ENCODE measurements around the gene ROBO2.
"Not testable (repeated sequence)": the region's sequence is repeated elsewhere in the genome, so short reads cannot be mapped to it uniquely, and the experiment has no call there.

The ROBO2 gene

GRCh38 chr3:77404871-77405270, 365.0 kb downstream of the ROBO2 start:
- Histone ChIP-seq H3K9ac (ENCODE audit: low read length) (no peak overlapping the region), H4K12ac (ENCODE audit: low read depth, low read length) (no peak overlapping the region), H2AFZ (ENCODE audit: insufficient read depth, low read length, poor library complexity) (no peak overlapping the region), H3K4ac (ENCODE audit: low read depth, low read length) (no peak overlapping the region), H2BK12ac (ENCODE audit: low read length) (no peak overlapping the region), H3K18ac (ENCODE audit: low read length) (no peak overlapping the region), H3K79me1 (ENCODE audit: low read length) (no peaks in the 10 kb centered on the region), H2BK5ac (ENCODE audit: low read depth, low read length, poor library complexity) (no peak overlapping the region), H3K36me3 (ENCODE audit: control insufficient read depth in 1 of 2, insufficient read depth in 2 of 2, low read length in 2 of 2) (no peaks in the 10 kb centered on the region), H4K8ac (ENCODE audit: low read depth, low read length) (no peak overlapping the region), H3K79me2 (ENCODE audit: control insufficient read depth, insufficient read depth, low read length, poor library complexity) (no peaks in the 10 kb centered on the region), H3K27ac (ENCODE audit: low read depth, low read length) (no peak overlapping the region), H3K4me2 (ENCODE audit: low read length) (no peak overlapping the region), H3K4me3 (ENCODE audit: low read depth, low read length) (no peak overlapping the region), H4K91ac (ENCODE audit: low read depth, low read length) (no peak overlapping the region), H3K4me1 (ENCODE audit: control insufficient read depth in 1 of 2, insufficient read depth in 2 of 2, low read length in 2 of 2) (no peaks in the 10 kb centered on the region), H2BK120ac (ENCODE audit: insufficient read depth, low read length, poor library complexity) (no peak overlapping the region), H3K9me3 (ENCODE audit: insufficient read depth, low read depth, low read length) (no peaks in the 10 kb centered on the region), H3K27me3 (ENCODE audit: insufficient read depth, low read length) (no peaks in the 10 kb centered on the region), H3K23ac (ENCODE audit: low read length) (no peak overlapping the region), H2AK5ac (ENCODE audit: low read length) (no peak overlapping the region), H3K14ac (ENCODE audit: low read length) (no peak overlapping the region)
- no CpG with 5 or more reads among the region's 1 CpG for WGBS (ENCODE audit: extremely low coverage, insufficient coverage, insufficient read length)
- no peak for DNase-seq

DNA sequence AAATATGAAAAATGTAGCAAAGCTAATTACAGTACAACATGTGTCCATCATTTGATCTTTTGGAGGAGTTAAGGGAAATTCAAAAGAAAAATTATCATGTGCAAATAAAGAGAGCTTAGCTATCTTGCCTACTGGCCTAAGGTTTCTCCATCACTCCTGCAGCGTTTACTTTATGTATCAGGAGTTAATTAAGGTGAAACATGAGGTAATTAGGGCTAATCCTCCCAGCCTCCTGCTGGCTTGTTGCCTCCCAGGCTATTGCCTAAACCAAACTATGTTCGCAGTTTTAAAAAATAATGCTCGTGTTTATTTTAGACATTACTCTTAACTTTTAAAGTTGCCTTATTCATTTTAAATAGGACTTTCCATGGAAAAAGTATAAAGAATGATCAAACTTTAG, 367.5 kb downstream of the ROBO2 start:
- Histone ChIP-seq H3K27me3 (ENCODE audit: insufficient read depth, low read length) (no peaks in the 10 kb centered on the region), H2BK120ac (ENCODE audit: insufficient read depth, low read length, poor library complexity) (no peak overlapping the region), H3K9me3 (ENCODE audit: insufficient read depth, low read depth, low read length) (no peaks in the 10 kb centered on the region), H3K14ac (ENCODE audit: low read length) (no peak overlapping the region), H4K12ac (ENCODE audit: low read depth, low read length) (no peak overlapping the region), H2AK5ac (ENCODE audit: low read length) (no peak overlapping the region), H4K8ac (ENCODE audit: low read depth, low read length) (no peak overlapping the region), H4K91ac (ENCODE audit: low read depth, low read length) (no peak overlapping the region), H3K4me1 (ENCODE audit: control insufficient read depth in 1 of 2, insufficient read depth in 2 of 2, low read length in 2 of 2) (peaks cover 0 to 2% of the 10 kb centered on the region in 2 experiments), H3K27ac (ENCODE audit: low read depth, low read length) (no peak overlapping the region), H3K4me2 (ENCODE audit: low read length) (no peak overlapping the region), H2AFZ (ENCODE audit: insufficient read depth, low read length, poor library complexity) (no peak overlapping the region), H3K23ac (ENCODE audit: low read length) (no peak overlapping the region), H2BK12ac (ENCODE audit: low read length) (no peak overlapping the region), H3K36me3 (ENCODE audit: control insufficient read depth in 1 of 2, insufficient read depth in 2 of 2, low read length in 2 of 2) (no peaks in the 10 kb centered on the region), H3K18ac (ENCODE audit: low read length) (no peak overlapping the region), H3K4me3 (ENCODE audit: low read depth, low read length) (no peak overlapping the region), H3K9ac (ENCODE audit: low read length) (no peak overlapping the region), H3K4ac (ENCODE audit: low read depth, low read length) (no peak overlapping the region), H3K79me1 (ENCODE audit: low read length) (no peaks in the 10 kb centered on the region), H2BK5ac (ENCODE audit: low read depth, low read length, poor library complexity) (no peak overlapping the region), H3K79me2 (ENCODE audit: control insufficient read depth, insufficient read depth, low read length, poor library complexity) (no peaks in the 10 kb centered on the region)
- no peak for DNase-seq
- no CpG with 5 or more reads among the region's 3 CpGs for WGBS (ENCODE audit: extremely low coverage, insufficient coverage, insufficient read length)

- H3K79me2 ChIP-seq (ENCODE audit: control insufficient read depth, insufficient read depth, low read length, poor library complexity); H2AFZ ChIP-seq (ENCODE audit: insufficient read depth, low read length, poor library complexity); H4K12ac ChIP-seq (ENCODE audit: low read depth, low read length); H3K9me3 ChIP-seq (ENCODE audit: insufficient read depth, low read depth, low read length); H3K27me3 ChIP-seq (ENCODE audit: insufficient read depth, low read length); H2BK12ac ChIP-seq (ENCODE audit: low read length); H3K4me3 ChIP-seq (ENCODE audit: low read depth, low read length); H3K23ac ChIP-seq (ENCODE audit: low read length); H3K9ac ChIP-seq (ENCODE audit: low read length); H3K4me2 ChIP-seq (ENCODE audit: low read length); H3K27ac ChIP-seq (ENCODE audit: low read depth, low read length); DNase-seq; H2BK120ac ChIP-seq (ENCODE audit: insufficient read depth, low read length, poor library complexity); H3K4me1 ChIP-seq (ENCODE audit: control insufficient read depth in 1 of 2, insufficient read depth in 2 of 2, low read length in 2 of 2); H3K4ac ChIP-seq (ENCODE audit: low read depth, low read length); H4K91ac ChIP-seq (ENCODE audit: low read depth, low read length); H3K18ac ChIP-seq (ENCODE audit: low read length); H2AK5ac ChIP-seq (ENCODE audit: low read length); H3K79me1 ChIP-seq (ENCODE audit: low read length); H3K14ac ChIP-seq (ENCODE audit: low read length); H3K36me3 ChIP-seq (ENCODE audit: control insufficient read depth in 1 of 2, insufficient read depth in 2 of 2, low read length in 2 of 2); H2BK5ac ChIP-seq (ENCODE audit: low read depth, low read length, poor library complexity); H4K8ac ChIP-seq (ENCODE audit: low read depth, low read length): not testable (repeated sequence)
- WGBS (ENCODE audit: extremely low coverage, insufficient coverage, insufficient read length) = no CpG with 5 or more reads among the region's 1 CpG
Observed at GRCh38 chr3:77410334-77410733, 370.4 kb downstream of the ROBO2 start.

DNA sequence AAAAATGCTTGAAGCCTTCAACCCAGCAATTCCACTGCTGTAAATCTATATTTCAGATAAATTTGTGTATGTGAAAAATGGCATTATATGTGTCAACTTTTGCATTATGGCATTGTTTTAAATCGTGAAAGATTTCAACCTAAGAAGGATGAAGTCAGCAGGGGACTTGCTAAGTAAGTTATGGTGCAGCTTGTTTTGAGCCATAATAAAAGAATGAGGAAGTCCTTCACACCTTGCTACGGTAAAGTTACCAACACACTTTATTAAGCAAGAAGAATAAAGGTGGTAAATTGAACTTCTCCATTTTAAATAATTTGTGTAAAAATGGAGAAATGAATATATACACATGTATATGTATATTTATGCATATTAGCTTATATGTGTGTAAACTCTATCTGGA, 371.4 kb downstream of the ROBO2 start:
- Histone ChIP-seq H2AFZ (ENCODE audit: insufficient read depth, low read length, poor library complexity) (no peak overlapping the region), H4K8ac (ENCODE audit: low read depth, low read length) (no peak overlapping the region), H4K91ac (ENCODE audit: low read depth, low read length) (no peak overlapping the region), H3K23ac (ENCODE audit: low read length) (no peak overlapping the region), H3K79me1 (ENCODE audit: low read length) (no peaks in the 10 kb centered on the region), H2AK5ac (ENCODE audit: low read length) (no peak overlapping the region), H3K18ac (ENCODE audit: low read length) (no peak overlapping the region), H3K36me3 (ENCODE audit: control insufficient read depth in 1 of 2, insufficient read depth in 2 of 2, low read length in 2 of 2) (no peaks in the 10 kb centered on the region), H3K79me2 (ENCODE audit: control insufficient read depth, insufficient read depth, low read length, poor library complexity) (no peaks in the 10 kb centered on the region), H3K4ac (ENCODE audit: low read depth, low read length) (no peak overlapping the region), H2BK12ac (ENCODE audit: low read length) (no peak overlapping the region), H3K4me1 (ENCODE audit: control insufficient read depth in 1 of 2, insufficient read depth in 2 of 2, low read length in 2 of 2) (peaks cover 0 to 4% of the 10 kb centered on the region in 2 experiments), H3K9me3 (ENCODE audit: insufficient read depth, low read depth, low read length) (no peaks in the 10 kb centered on the region), H2BK5ac (ENCODE audit: low read depth, low read length, poor library complexity) (no peak overlapping the region), H2BK120ac (ENCODE audit: insufficient read depth, low read length, poor library complexity) (no peak overlapping the region), H3K9ac (ENCODE audit: low read length) (no peak overlapping the region), H4K12ac (ENCODE audit: low read depth, low read length) (no peak overlapping the region), H3K27me3 (ENCODE audit: insufficient read depth, low read length) (no peaks in the 10 kb centered on the region), H3K14ac (ENCODE audit: low read length) (no peak overlapping the region), H3K27ac (ENCODE audit: low read depth, low read length) (no peak overlapping the region), H3K4me3 (ENCODE audit: low read depth, low read length) (no peak overlapping the region), H3K4me2 (ENCODE audit: low read length) (no peak overlapping the region)
- no CpG with 5 or more reads among the region's 2 CpGs for WGBS (ENCODE audit: extremely low coverage, insufficient coverage, insufficient read length)
- DNase-seq = no peak

All from trophoblast cell (in vitro differentiated cells and primary cell).